Skeletal muscle cell (primary cell): ENCODE results near the gene GALNT10.
A peak's percentile ranks its signal among the peaks of the same experiment; 100 is the strongest.

Experiments
- DNase-seq: peaks from one replicate; pipeline ENCODE4 v3.0.0-alpha.2; 2010; ENCODE audit warnings: low read depth
- H3K4me3 ChIP-seq: 2 replicates; pipeline ENCODE4 v1.5.1; 2011; ENCODE audit warnings: low read depth, mild to moderate bottlenecking, control low read depth, low read length, moderate library complexity

GALNT10 gene

GRCh38 chr5:154444556-154445421 is 254.3 kb downstream of the GALNT10 start:
- no peak for DNase-seq
- peak overlapping the region; percentile 92 for H3K4me3 ChIP-seq

GRCh38 chr5:154445422-154446194 is 255.1 kb downstream of the GALNT10 start, which contains the start of gene SAP30L:
TSS of gene SAP30L (plus strand) at chr5:154445997. CDS start at chr5:154446605, 608 bp downstream.
- H3K4me3 ChIP-seq: peak within 1 kb of the TSS; percentile 92
- DNase-seq: peak; percentile 68

- H3K4me3 ChIP-seq: peak overlapping the region; percentile 92
- DNase-seq: no peak
These were observed 255.9 kb downstream of the GALNT10 start for GRCh38 chr5:154446195-154447088.

- DNase-seq: no peak
- peak overlapping the region; percentile 92 for H3K4me3 ChIP-seq
These were observed 256.7 kb downstream of the GALNT10 start for GRCh38 chr5:154447089-154447725.

GRCh38 chr5:154449786-154450185 is 259.3 kb downstream of the GALNT10 start:
- no peak overlapping the region for H3K4me3 ChIP-seq
- DNase-seq: no peak

GRCh38 chr5:154451957-154452356 is 261.4 kb downstream of the GALNT10 start:
- H3K4me3 ChIP-seq: no peak overlapping the region
- no peak for DNase-seq

- no peak for DNase-seq
These were observed 265.1 kb downstream of the GALNT10 start for GRCh38 chr5:154455585-154455984.

GRCh38 chr5:154456540-154456939 is 266.0 kb downstream of the GALNT10 start:
- H3K4me3 ChIP-seq: no peak overlapping the region
- no peak for DNase-seq

More at GRCh38 chr5:154455585-154455984, 265.1 kb downstream of the GALNT10 start:
- no peak overlapping the region for H3K4me3 ChIP-seq

- no peak overlapping the region for H3K4me3 ChIP-seq
- DNase-seq: no peak
These were observed 268.5 kb downstream of the GALNT10 start for GRCh38 chr5:154459015-154459414.

- no peak overlapping the region for H3K4me3 ChIP-seq
- no peak for DNase-seq
These were observed 269.6 kb downstream of the GALNT10 start for GRCh38 chr5:154460172-154460571.

- H3K4me3 ChIP-seq: no peak overlapping the region
- peak; percentile 41 for DNase-seq
These were observed 271.0 kb downstream of the GALNT10 start for GRCh38 chr5:154461531-154461930.

- no peak for DNase-seq
- no peak overlapping the region for H3K4me3 ChIP-seq
These were observed 273.9 kb downstream of the GALNT10 start for GRCh38 chr5:154464438-154464837.

GRCh38 chr5:154465169-154465568 is 274.6 kb downstream of the GALNT10 start:
- DNase-seq: peak; percentile 65
- H3K4me3 ChIP-seq: no peak overlapping the region

- no peak overlapping the region for H3K4me3 ChIP-seq
- no peak for DNase-seq
These were observed 275.6 kb downstream of the GALNT10 start for GRCh38 chr5:154466147-154466546.

- no peak for DNase-seq
These were observed 276.1 kb downstream of the GALNT10 start for GRCh38 chr5:154466671-154467070.

GRCh38 chr5:154467655-154468354 is 277.3 kb downstream of the GALNT10 start:
- no peak for DNase-seq
- H3K4me3 ChIP-seq: no peak overlapping the region

More at GRCh38 chr5:154466671-154467070, 276.1 kb downstream of the GALNT10 start:
- H3K4me3 ChIP-seq: no peak overlapping the region

- H3K4me3 ChIP-seq: no peak overlapping the region
These were observed 279.6 kb downstream of the GALNT10 start for GRCh38 chr5:154470137-154470536.

More at GRCh38 chr5:154470137-154470536, 279.6 kb downstream of the GALNT10 start:
- DNase-seq: no peak
